GM12873 (cell line): ENCODE data around the gene AUP1.

Source experiments
- CTCF ChIP-seq: IDR thresholded peaks from 2 replicates; pipeline ENCODE4 v1.5.1; 2012; ENCODE audit warnings: low read depth, mild to moderate bottlenecking, moderate library complexity, low read length, control low read depth; ENCODE audit not compliant: insufficient read depth; ENCODE audit errors: missing control alignments

AUP1 gene

DNA sequence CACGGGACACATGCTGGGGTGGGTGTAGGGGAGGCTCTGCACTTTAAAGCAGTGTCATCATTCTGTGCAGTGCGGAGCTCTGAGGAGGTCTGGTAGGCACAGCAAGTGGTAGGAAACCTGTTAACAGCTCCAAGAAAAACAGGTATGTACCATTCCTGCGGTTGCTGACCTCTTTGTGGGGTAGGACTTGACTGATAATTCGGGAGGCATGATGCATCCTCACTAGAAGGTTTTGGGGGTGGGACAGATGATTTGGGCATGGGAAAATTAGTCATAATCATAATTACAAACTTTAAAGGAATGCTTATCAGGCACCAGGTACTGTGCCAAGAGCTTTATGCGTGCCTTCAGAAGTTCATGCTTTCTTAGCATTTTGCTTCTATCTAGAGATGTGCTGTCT, 34.7 kb upstream of the AUP1 start:
- TF ChIP-seq CTCF = no peak

DNA sequence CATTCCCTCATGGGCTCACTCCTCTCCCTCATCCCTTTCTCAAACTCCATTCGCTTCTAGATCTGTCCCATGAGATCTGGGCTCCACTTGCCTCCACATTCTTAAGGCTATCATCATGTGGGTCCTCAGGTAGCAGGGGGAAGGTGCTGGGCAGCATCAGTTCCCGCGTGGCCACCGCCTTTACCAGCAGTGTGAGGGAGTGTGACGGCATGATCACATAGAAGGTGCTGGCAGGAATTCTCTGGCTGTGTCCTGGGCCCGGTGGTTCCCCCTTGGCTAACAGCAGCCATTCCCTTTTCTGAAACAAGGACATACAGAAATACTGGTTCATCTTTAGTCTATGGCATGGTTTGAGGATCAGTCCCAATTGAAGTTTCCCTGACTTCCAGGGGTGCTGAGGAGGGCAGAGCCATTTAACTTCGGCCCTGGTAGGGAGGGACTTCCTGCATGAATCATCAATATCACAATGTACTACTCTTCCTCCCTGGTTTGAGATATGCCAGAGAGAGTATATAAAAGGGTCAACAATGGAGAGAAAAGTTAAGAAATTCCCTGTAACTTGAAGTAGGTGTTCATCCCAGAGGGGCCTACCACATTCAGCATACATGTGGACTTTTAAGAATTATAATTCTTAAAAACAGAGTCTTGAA, 32.7 kb upstream of the AUP1 start:
- no peak for TF ChIP-seq CTCF

DNA sequence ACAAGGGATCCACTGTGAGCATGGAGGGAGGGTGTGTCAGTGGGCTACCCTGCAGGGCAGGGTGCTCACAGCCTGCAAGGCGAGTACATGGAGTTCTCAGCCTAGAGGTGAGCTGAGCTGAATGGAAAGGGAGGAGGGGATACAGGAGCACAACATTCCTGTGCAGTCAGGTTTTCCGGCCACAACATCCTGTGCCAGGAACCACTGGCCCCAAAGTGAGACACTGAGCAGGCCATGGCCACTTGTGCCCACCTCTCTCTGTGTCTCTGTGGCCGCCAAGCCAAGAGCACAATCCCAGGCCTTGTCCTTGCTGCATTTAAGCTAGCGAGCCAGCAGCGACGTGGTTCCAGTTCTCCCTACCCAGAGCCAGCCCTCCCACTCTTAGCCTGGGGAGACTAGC, 31.1 kb upstream of the AUP1 start:
- no peak for TF ChIP-seq CTCF

DNA sequence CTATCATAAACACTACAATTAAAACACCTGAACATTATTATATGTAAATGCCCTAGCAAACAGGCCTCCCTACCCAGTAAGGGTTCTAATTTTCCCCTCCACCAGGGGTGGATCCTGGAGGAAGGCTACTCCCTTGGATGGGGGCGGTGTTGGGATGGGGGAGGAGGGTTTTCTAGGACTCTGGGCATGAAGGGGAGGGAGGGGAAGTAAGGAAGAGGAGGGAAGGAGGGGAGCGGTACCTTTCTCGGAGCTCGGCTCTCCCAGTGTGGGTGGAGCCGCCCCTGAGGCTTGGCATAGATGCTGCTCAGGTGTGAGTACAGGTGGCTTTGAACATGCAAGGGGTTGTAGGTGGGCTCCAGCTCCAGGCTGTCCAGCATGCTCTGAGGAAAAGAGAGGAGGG, 30.4 kb upstream of the AUP1 start:
- TF ChIP-seq CTCF = no peak

DNA sequence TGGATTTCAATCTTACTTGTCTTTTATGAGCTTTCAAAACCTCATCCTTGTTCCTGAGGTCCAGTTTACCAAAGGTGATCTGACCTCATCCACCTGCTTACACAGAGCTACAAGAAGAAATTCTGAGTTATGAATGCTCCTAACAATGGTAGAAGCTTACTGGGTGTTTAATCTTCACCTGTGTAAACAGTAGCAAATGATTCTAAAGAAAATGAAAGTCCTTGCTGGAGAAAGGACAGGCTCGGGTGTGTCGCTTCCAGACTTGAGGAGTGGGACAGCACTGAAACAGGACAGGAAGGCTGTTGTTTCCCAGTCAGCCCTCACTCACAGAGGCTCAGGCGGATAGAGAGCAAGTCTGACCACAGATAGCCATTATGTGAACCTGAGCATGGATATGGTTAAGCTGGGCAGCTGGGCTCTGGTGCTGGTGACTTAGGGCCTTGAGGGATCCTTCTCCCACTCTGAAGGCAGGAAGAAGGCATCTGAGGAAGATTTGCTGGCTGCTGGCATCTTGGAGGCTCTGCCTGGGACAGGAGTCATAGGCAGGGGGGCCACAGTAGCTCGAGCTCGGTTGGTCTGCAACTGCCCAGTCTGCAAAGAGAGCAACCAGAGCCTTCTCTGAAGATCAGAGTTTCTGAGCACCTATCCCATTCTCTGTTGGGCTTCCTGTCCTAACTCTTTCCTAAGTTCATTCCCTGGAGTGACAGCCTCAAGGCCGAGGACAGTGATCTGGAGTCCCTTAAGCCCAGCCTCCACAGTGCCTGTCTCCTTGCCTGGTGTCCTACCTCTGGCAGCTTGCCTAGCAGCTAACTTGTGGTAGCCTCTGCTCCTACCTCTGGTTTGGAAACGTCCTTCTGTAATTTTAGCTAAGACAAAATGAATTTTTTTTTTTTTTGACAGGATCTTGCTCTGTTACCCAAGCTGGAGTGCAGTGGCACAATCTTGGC, 29.1 kb upstream of the AUP1 start:
- TF ChIP-seq CTCF = no peak

GRCh38 chr2:74556831-74557370, 27.4 kb upstream of the AUP1 start:
- TF ChIP-seq CTCF = no peak

GRCh38 chr2:74556159-74556558, 26.7 kb upstream of the AUP1 start:
- TF ChIP-seq CTCF = no peak
